Measurements from ENCODE around the gene MMD.

MMD gene

DNA sequence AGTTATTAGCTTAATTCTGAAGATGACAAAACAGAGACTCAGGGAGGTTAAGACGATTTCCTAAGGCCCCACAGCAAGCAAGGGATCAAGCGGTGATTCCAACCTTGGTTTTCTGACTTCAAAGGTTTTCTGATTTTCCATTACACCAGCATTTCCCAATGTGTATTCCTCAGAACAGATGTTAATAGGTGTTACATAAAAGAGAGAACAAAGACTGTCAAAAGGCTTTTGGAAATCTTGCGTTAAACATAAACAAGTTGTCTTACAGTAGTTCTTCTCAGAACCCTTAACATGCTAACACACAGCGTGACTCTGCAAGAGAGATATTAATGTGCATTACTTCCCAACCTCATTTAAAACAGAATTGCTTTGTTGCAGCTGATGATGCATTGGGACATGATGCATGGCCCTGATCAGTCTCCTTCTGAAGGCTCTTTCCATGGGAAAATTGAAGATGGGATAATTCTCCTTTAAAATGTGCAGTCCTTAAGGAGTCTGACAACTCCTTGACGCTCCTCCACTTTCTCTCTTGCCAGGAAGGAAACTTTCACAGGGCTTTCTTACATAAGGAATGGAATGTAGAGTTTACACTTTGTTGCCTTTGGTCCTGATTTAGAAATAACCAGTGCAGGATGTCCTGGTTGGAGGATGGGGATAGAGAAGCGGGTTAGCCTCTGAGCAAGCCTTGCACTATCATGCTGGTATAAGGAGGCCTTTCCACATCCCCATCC lies 21.5 kb upstream of the MMD start:
- no peak overlapping the region for H3K27ac ChIP-seq
- TF ChIP-seq, protein P1, sequence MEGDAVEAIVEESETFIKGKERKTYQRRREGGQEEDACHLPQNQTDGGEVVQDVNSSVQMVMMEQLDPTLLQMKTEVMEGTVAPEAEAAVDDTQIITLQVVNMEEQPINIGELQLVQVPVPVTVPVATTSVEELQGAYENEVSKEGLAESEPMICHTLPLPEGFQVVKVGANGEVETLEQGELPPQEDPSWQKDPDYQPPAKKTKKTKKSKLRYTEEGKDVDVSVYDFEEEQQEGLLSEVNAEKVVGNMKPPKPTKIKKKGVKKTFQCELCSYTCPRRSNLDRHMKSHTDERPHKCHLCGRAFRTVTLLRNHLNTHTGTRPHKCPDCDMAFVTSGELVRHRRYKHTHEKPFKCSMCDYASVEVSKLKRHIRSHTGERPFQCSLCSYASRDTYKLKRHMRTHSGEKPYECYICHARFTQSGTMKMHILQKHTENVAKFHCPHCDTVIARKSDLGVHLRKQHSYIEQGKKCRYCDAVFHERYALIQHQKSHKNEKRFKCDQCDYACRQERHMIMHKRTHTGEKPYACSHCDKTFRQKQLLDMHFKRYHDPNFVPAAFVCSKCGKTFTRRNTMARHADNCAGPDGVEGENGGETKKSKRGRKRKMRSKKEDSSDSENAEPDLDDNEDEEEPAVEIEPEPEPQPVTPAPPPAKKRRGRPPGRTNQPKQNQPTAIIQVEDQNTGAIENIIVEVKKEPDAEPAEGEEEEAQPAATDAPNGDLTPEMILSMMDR (IDR thresholded peaks at IDR 0.05), result no peak
- no peak for TF ChIP-seq ZFX (IDR thresholded peaks at IDR 0.05; ENCODE audit: borderline replicate concordance)

DNA sequence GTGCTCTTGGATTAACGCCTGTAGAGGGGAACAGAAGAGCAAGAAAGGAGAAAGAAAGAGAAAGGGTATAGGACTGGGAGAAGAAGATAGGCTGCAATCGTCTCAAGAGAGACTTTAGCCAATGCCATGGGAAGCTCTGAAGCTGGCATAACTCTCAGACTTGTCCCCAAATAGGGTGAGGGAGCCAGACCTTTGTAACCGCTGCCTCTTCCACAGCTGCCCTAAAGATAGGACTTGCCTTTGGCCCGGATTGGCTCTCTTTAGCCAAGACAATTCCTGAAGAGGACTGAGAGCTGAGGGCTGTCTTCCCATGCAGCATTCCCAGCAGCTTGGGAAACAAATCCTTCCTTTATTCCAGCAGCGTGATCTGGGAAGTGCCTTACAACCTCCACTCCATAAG lies 20.8 kb upstream of the MMD start:
- TF ChIP-seq, protein P1 (IDR thresholded peaks at IDR 0.05), result no peak
- TF ChIP-seq ZFX (IDR thresholded peaks at IDR 0.05; ENCODE audit: borderline replicate concordance), result no peak
- H3K27ac ChIP-seq, result no peak overlapping the region

DNA sequence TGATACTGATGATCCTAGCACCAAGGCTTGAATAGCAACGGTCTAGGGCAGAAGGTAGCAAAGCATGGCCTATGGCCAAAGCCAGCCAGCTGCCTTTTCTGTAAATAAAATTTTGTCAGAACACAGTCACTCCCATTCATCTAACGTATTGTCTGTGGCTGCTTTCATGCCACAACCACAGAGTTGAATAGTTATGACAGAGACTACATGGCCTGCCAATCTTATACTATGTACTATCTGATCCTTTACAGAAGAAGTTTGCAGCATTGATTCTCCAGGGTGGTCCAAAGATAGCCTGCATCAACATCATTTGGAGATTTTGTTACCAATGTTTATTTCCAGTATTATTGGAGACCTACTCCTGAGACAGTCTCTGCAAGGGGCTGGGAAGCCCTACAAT lies 19.9 kb upstream of the MMD start:
- no peak overlapping the region for H3K27ac ChIP-seq
- no peak for TF ChIP-seq ZFX (IDR thresholded peaks at IDR 0.05; ENCODE audit: borderline replicate concordance)
- TF ChIP-seq, protein P1 (IDR thresholded peaks at IDR 0.05), result no peak

DNA sequence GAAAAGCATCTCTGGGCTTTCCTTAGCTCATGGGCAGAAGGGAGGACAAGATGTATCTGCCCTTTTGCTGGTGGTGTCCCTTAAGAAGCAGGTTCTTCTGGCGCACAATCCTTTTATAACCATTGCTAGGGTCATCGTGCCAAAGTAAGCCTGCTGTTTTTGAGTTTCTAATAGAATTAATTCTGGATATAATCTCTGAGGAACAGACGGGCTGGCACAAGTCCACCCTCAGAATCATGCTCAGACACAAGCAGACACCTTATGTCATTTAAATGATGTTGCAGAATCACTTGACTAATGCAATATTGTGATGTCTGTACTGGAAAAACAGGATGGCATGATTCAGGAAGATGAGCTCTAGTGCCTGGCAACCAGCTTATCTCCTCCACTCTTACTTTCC lies 18.8 kb upstream of the MMD start:
- TF ChIP-seq ZFX (IDR thresholded peaks at IDR 0.05; ENCODE audit: borderline replicate concordance), result no peak
- TF ChIP-seq, protein P1 (IDR thresholded peaks at IDR 0.05), result no peak
- no peak overlapping the region for H3K27ac ChIP-seq

DNA sequence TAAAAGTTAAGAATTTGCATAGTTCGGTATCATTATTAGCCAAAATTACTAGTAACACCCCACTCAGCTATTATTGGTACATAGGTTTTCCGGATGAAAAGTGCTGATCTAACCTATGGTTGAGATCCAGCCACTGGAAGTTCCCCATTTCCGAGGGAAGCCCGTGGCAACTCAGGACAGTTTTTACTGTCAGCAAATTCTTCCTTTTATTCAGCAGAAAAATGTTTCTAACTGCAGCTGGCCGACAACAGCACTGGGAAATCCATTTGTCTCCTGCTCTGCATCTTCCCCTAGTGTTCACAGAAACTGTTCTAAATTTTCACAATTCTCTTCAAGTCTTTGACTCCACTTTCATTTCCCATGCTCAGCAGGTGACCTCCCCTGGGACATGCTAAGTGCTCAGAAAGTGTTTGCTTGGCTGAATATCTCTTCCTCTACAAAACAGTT lies 15.5 kb upstream of the MMD start:
- TF ChIP-seq, protein P1 (IDR thresholded peaks at IDR 0.05), result no peak
- TF ChIP-seq ZFX (IDR thresholded peaks at IDR 0.05; ENCODE audit: borderline replicate concordance), result no peak
- H3K27ac ChIP-seq, result no peak overlapping the region

DNA sequence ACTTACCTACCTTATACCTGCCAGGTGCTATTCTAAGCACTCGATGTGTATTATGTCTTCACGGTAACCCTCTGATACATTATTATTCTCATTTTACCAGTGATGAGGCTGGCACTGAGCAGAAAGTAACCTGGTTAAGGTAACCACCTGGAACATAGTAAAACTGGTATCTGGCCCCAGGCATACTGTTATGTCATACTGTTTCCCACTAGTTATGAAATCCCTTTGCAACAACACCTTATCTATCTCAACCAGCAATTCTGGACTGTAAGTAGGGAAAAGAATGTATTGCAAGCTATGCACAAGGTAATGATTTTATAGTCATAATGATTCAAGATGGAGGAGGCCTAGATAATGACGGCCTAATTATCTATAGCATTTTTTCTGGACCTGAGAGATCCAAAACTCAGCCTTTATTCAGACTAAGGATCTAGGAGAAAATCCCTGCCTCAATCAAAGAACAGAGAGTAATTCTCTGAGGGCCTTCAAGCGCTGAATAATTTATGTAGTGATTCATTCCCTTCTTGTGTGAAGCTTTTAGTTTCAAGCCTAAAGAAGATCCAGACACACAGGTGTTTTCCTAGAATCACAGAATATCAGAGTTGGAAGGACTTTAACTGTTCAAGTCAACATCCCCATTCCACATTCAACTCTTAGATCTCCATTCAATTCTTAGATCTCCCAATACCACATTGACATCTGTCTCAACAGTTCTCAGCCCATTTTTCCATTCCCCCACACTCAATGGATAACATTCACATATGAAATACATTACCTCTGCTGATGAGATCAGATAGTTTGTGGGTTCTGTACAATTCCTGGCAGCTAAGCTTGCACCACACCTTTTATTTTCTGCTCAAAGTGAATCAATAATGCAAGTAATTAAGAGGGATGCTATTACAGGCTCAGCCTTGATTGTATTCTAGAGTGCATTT lies 14.9 kb upstream of the MMD start:
- no peak overlapping the region for H3K27ac ChIP-seq
- TF ChIP-seq, protein P1 (IDR thresholded peaks at IDR 0.05), result no peak
- TF ChIP-seq ZFX (IDR thresholded peaks at IDR 0.05; ENCODE audit: borderline replicate concordance), result no peak

DNA sequence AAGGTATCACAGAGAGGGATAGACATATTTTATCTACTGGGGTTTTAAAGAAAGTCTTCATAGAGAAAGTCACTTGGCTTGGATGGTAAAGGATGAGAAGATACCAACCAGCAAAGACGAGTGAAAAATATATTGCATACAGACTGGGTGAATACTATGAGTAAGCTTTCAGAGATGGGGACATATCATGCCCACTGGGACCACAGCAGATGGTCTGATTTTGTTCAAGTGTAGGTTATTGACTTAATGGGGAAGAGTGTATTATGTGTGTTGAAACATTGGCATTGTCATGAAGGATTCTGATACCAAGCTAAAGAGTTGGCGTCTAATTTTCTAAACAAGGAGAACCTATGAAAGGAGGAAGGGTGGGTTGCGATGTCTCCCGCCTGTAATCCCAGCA lies 13.8 kb upstream of the MMD start:
- TF ChIP-seq, protein P1 (IDR thresholded peaks at IDR 0.05), result no peak
- no peak for TF ChIP-seq ZFX (IDR thresholded peaks at IDR 0.05; ENCODE audit: borderline replicate concordance)
- H3K27ac ChIP-seq, result no peak overlapping the region
